Activated B cell treated with CpG ODN at 0.5 μM for 24 hours (primary cell): ENCODE measurements around the gene STH. TPM values are rescaled to one million over a fixed set of nuclear protein-coding genes. Genes with fewer than 3 reads are reported as not detected.

ENCODE experiments used
- ATAC-seq: fragments of 200-7000 bp; cut with Tn5 transposase; one replicate; pipeline ENCODE4 v1.10.0; 2021; ENCODE audit warnings: low read depth, mild to moderate bottlenecking, moderate library complexity
- CTCF ChIA-PET: fragments of 350-600 bp; sonication (Branson Sonifier 250); formaldehyde crosslinking; loops from one replicate; lab custom pipeline; 2021; ENCODE audit warnings: antibody characterized with exemption; lab: Charles Lee
- POLR2A ChIA-PET: fragments of 350-600 bp; sonication (Branson Sonifier 250); formaldehyde crosslinking; loops from one replicate; lab custom pipeline; 2021; ENCODE audit warnings: antibody characterized with exemption; lab: Charles Lee
- DNase-seq: peaks from one replicate; pipeline ENCODE4 v3.0.0; 2022
- H3K27ac Mint-ChIP-seq: one replicate; pipeline ENCODE4 v1.8.0; 2020; ENCODE audit warnings: mixed read lengths
- H3K27me3 Mint-ChIP-seq: one replicate; pipeline ENCODE4 v1.8.0; 2021; ENCODE audit warnings: mixed read lengths
- H3K36me3 Mint-ChIP-seq: one replicate; pipeline ENCODE4 v1.8.0; 2021; ENCODE audit warnings: low read depth, mixed read lengths
- H3K4me1 Mint-ChIP-seq: one replicate; pipeline ENCODE4 v1.8.0; 2021; ENCODE audit warnings: mixed read lengths
- H3K4me3 Mint-ChIP-seq: one replicate; pipeline ENCODE4 v1.8.0; 2020; ENCODE audit warnings: mild to moderate bottlenecking, mixed read lengths
- H3K9me3 Mint-ChIP-seq: one replicate; pipeline ENCODE4 v1.8.0; 2020; ENCODE audit warnings: mixed read lengths
- CTCF ChIP-seq: fragments of 200-600 bp; IDR thresholded peaks from one replicate; pipeline ENCODE4 v1.8.0; 2022; ENCODE audit warnings: antibody characterized with exemption, mild to moderate bottlenecking
- intact Hi-C: fragments of 100-400 bp; cut with micrococcal nuclease; formaldehyde crosslinking; loops from one replicate; pipeline ENCODE4 v1.15.1; 2024
- total RNA-seq: library from RNA; stranded (reverse); gene quantifications from 2 replicates; pipeline ENCODE4 v1.2.3, GENCODE V29; 2022

STH gene
- total RNA-seq, 1 donor from 2014 or later: not detected

GRCh38 chr17:46046957-46047356 lies 47.9 kb downstream of the STH start:
- ChIA-PET POLR2A (no interaction called here), CTCF (interaction anchor here (0.8 to 1.6 kb wide), 3 partner anchors 43 to 166 kb away, joined by 3 read pairs; partner anchors contain the start of gene KANSL1)
- H3K27ac Mint-ChIP-seq: no peak overlapping the region
- intact Hi-C loops: no loop called here
- H3K4me1 Mint-ChIP-seq: peaks cover 4% of the 10 kb centered on the region
- ATAC-seq (no peak), DNase-seq (no peak)
- H3K4me3 Mint-ChIP-seq: no peak overlapping the region
- H3K9me3 Mint-ChIP-seq: no peaks in the 10 kb centered on the region
- no peaks in the 10 kb centered on the region for H3K27me3 Mint-ChIP-seq
- peaks cover 84% of the 10 kb centered on the region for H3K36me3 Mint-ChIP-seq
- TF ChIP-seq CTCF: no peak

DNA sequence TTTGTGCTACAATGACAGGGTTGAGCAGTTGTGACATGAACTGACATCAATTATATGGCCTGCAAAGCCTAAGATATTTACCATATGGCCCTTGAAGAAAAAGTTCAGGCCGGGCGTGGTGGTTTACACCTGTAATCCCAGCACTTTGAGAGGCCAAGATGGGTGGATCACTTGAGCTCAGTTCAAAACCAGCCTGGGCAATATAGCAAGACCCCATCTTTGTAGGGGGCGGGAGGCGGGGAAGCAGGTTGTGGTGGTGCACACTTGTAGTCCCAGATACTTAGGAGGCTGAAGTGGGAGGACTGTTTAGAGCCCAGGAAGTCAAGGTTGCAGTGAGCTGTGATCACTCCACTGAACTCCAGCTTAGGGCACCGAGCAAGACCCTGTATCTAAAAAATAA lies 48.3 kb downstream of the STH start:
- H3K27me3 Mint-ChIP-seq: no peaks in the 10 kb centered on the region
- H3K27ac Mint-ChIP-seq: no peak overlapping the region
- DNase-seq: no peak
- no peak for TF ChIP-seq CTCF
- H3K36me3 Mint-ChIP-seq: peaks cover 83% of the 10 kb centered on the region
- H3K4me1 Mint-ChIP-seq: peaks cover 4% of the 10 kb centered on the region
- H3K9me3 Mint-ChIP-seq: no peaks in the 10 kb centered on the region
- ATAC-seq: no peak
- ChIA-PET POLR2A (no interaction called here), CTCF (interaction anchor here (0.8 to 1.6 kb wide), 3 partner anchors 44 to 166 kb away, joined by 3 read pairs; partner anchors contain the start of gene KANSL1)
- no peak overlapping the region for H3K4me3 Mint-ChIP-seq
- intact Hi-C loops: no loop called here

- POLR2A ChIA-PET: no interaction called here
- CTCF ChIA-PET: interaction anchor here (1.4 to 1.6 kb wide), 2 partner anchors 145 to 165 kb away, joined by 3 read pairs; partner anchors contain the start of gene KANSL1
- no peak overlapping the region for H3K27ac Mint-ChIP-seq
Observed at GRCh38 chr17:46047856-46048255, 48.8 kb downstream of the STH start.

More at GRCh38 chr17:46047856-46048255, 48.8 kb downstream of the STH start:
- intact Hi-C loops: no loop called here
- DNase-seq (no peak), ATAC-seq (no peak)
- Mint-ChIP-seq H3K4me1 (peaks cover 4% of the 10 kb centered on the region), H3K27me3 (no peaks in the 10 kb centered on the region), H3K9me3 (no peaks in the 10 kb centered on the region), H3K36me3 (peaks cover 81% of the 10 kb centered on the region), H3K4me3 (no peak overlapping the region)
- no peak for TF ChIP-seq CTCF

Other genes starting within 250 kb of the STH start
- not detected in 2 replicates for gene CRHR1, start 214.9 kb upstream of the STH start, total RNA-seq
- gene SPPL2C, start 154.4 kb upstream of the STH start, total RNA-seq: not detected in 2 replicates
- gene MAPT, start 104.7 kb upstream of the STH start, total RNA-seq: 0.18 and 0.22 TPM in 2 replicates
- gene KANSL1, start 194.2 kb downstream of the STH start, total RNA-seq: 127 and 152 TPM in 2 replicates